Measurements from ENCODE around the gene LRRC56.

DNA sequence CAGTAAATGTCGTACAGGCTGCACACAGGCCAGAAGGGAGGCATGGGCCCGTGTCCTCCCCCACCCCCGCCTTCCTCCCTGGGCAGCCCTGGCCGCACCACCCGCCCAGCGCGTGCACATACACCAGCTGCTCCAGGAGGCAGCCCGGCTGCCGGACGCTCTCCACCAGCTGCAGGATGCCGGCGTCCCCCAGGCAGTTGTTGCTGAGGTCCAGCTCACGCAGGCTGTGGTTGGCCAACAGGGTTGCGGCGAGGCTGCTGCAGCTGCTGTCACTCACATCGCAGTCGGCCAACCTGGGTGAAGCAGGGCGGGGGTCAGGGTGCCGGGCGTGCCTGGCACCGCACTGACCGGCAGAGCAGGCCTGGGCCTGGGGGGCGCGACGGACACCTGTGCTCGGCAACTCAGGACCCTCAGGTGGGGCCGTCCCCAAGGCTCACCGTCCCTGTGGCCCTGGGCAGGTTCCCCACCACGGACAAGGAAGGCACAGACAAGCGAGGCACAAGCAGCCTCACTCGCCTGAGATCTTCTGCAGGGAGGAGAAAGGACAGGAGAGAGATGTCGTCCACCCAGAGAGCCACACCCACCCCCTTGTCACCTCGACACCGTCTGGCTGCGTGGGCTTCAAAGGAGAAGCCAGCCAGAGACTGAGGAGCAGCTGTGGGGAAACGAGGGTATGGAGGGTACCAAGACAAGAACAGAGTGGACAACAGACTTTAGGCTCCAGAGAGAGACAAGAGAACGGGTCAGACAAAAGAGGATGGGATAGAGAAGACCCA lies 42.4 kb upstream of the LRRC56 start:
- TF ChIP-seq CTCF (conservative IDR thresholded peaks at IDR 0.05 in 1 of 2, IDR thresholded peaks at IDR 0.05 in 1 of 2; ENCODE audit: low read depth in 1 of 2, low read length in 2 of 2) (no peak), EZH2 (IDR thresholded peaks at IDR 0.05; ENCODE audit: low read length, missing control alignments) (no peak)

Data from fibroblast of lung (primary cell).